H9 (cell line): Measurements from ENCODE around the gene LRG1. TPM values are rescaled to one million over a fixed set of nuclear protein-coding genes. Genes with fewer than 3 reads are reported as not detected.

ENCODE experiments used
- DNase-seq: peaks from one replicate; pipeline ENCODE4 v3.0.0-alpha.2; 2017
- H2AFZ ChIP-seq: one replicate; pipeline ENCODE4 v1.6.1; 2013; ENCODE audit warnings: mild to moderate bottlenecking, low read length, control low read depth, moderate library complexity
- H2AK5ac ChIP-seq: 2 replicates; pipeline ENCODE4 v1.6.1; 2013; ENCODE audit warnings: low read length, control low read depth, mixed read lengths; ENCODE audit not compliant: insufficient read length
- H2BK120ac ChIP-seq: one replicate; pipeline ENCODE4 v1.6.1; 2013; ENCODE audit warnings: low read depth, mild to moderate bottlenecking, low read length, control low read depth, inconsistent platforms; ENCODE audit not compliant: poor library complexity, severe bottlenecking
- H2BK12ac ChIP-seq: 2 replicates; pipeline ENCODE4 v1.6.1; 2013; ENCODE audit warnings: low read length, control low read depth, mixed read lengths, low read depth; ENCODE audit not compliant: insufficient read length
- H2BK15ac ChIP-seq: 2 replicates; pipeline ENCODE4 v1.6.1; 2013; ENCODE audit warnings: low read depth, low read length, control low read depth
- H2BK20ac ChIP-seq: one replicate; pipeline ENCODE4 v1.6.1; 2013; ENCODE audit warnings: low read depth, mild to moderate bottlenecking, low read length, control low read depth, inconsistent platforms; ENCODE audit not compliant: poor library complexity, severe bottlenecking
- H2BK5ac ChIP-seq: 2 replicates; pipeline ENCODE4 v1.6.1; 2013; ENCODE audit warnings: low read length, control low read depth, mixed read lengths; ENCODE audit not compliant: insufficient read length
- H3K14ac ChIP-seq: 2 replicates; pipeline ENCODE4 v1.6.1; 2013; ENCODE audit warnings: low read length, control low read depth; ENCODE audit not compliant: insufficient read depth
- H3K18ac ChIP-seq: 2 replicates; pipeline ENCODE4 v1.6.1; 2013; ENCODE audit warnings: low read depth, mild to moderate bottlenecking, mixed read lengths, low read length, control low read depth; ENCODE audit not compliant: insufficient read length
- H3K23ac ChIP-seq: 2 replicates; pipeline ENCODE4 v1.6.1; 2013; ENCODE audit warnings: low read length, control low read depth, mixed read lengths, low read depth; ENCODE audit not compliant: insufficient read length
- H3K23me2 ChIP-seq: 2 replicates; pipeline ENCODE4 v1.6.1; 2013; ENCODE audit warnings: low read depth, mild to moderate bottlenecking, mixed read lengths, low read length, control low read depth; ENCODE audit not compliant: insufficient read length, poor library complexity, severe bottlenecking
- H3K27ac ChIP-seq: 2 replicates; pipeline ENCODE4 v1.5.1; 2013; ENCODE audit warnings: low read length, control low read depth, mixed read lengths, low read depth; ENCODE audit not compliant: insufficient read length
- H3K27me3 ChIP-seq: 2 replicates; pipeline ENCODE4 v1.6.1; 2013; ENCODE audit warnings: low read length, control low read depth, inconsistent platforms; ENCODE audit not compliant: insufficient read depth
- H3K4ac ChIP-seq: 2 replicates; pipeline ENCODE4 v1.6.1; 2013; ENCODE audit warnings: low read depth, mild to moderate bottlenecking, control low read depth, inconsistent platforms, low read length, moderate library complexity
- H3K4me1 ChIP-seq: 2 replicates; pipeline ENCODE4 v1.6.1; 2013; ENCODE audit warnings: low read length, control low read depth, inconsistent platforms; ENCODE audit not compliant: insufficient read depth
- H3K4me2 ChIP-seq: 2 replicates; pipeline ENCODE4 v1.6.1; 2013; ENCODE audit warnings: low read length, control low read depth, mixed read lengths; ENCODE audit not compliant: insufficient read length, insufficient read depth
- H3K56ac ChIP-seq: 2 replicates; pipeline ENCODE4 v1.6.1; 2013; ENCODE audit warnings: low read depth, mild to moderate bottlenecking, mixed read lengths, low read length, control low read depth; ENCODE audit not compliant: insufficient read length
- H3K79me1 ChIP-seq: 2 replicates; pipeline ENCODE4 v1.6.1; 2013; ENCODE audit warnings: low read depth, mild to moderate bottlenecking, moderate library complexity, low read length, control low read depth, inconsistent platforms; ENCODE audit not compliant: insufficient read depth, poor library complexity, severe bottlenecking
- H3K79me2 ChIP-seq: 2 replicates; pipeline ENCODE4 v1.6.1; 2013; ENCODE audit warnings: low read length, control low read depth, inconsistent platforms; ENCODE audit not compliant: insufficient read depth
- H3K9ac ChIP-seq: 2 replicates; pipeline ENCODE4 v1.6.1; 2013; ENCODE audit warnings: low read length, control low read depth, mixed read lengths; ENCODE audit not compliant: insufficient read length; ENCODE audit errors: extremely low read depth
- H3K9me3 ChIP-seq: one replicate; pipeline ENCODE4 v1.6.1; 2013; ENCODE audit warnings: low read depth, low read length, inconsistent platforms; ENCODE audit not compliant: control insufficient read depth
- H3T11ph ChIP-seq: one replicate; pipeline ENCODE4 v1.6.1; 2013; ENCODE audit warnings: mild to moderate bottlenecking, low read length, control low read depth, inconsistent platforms
- H4K20me1 ChIP-seq: one replicate; pipeline ENCODE4 v1.6.1; 2013; ENCODE audit not compliant: control insufficient read depth, insufficient read length, insufficient read depth
- H4K5ac ChIP-seq: 2 replicates; pipeline ENCODE4 v1.6.1; 2013; ENCODE audit warnings: low read depth, mild to moderate bottlenecking, mixed read lengths, low read length, control low read depth; ENCODE audit not compliant: insufficient read length
- H4K8ac ChIP-seq: replicated peaks from 2 replicates; pipeline ENCODE4 v1.6.1; 2013; ENCODE audit warnings: low read length, control low read depth, mixed read lengths, low read depth; ENCODE audit not compliant: insufficient read length
- H4K91ac ChIP-seq: 2 replicates; pipeline ENCODE4 v1.6.1; 2013; ENCODE audit warnings: low read depth, mild to moderate bottlenecking, moderate library complexity, mixed read lengths, low read length, control low read depth; ENCODE audit not compliant: insufficient read length
- H3K27ac Mint-ChIP-seq, 3 experiments: 2 replicates in 2 of 3; 3 replicates in 1 of 3; pipeline ENCODE4 v1.8.0; 2020 to 2021; ENCODE audit warnings: mixed read lengths in 3 of 3, mild to moderate bottlenecking in 1 of 3, moderate library complexity in 1 of 3
- H3K27me3 Mint-ChIP-seq: 2 replicates; pipeline ENCODE4 v1.8.0; 2021; ENCODE audit warnings: low read depth, mild to moderate bottlenecking, moderate library complexity, mixed read lengths
- H3K36me3 Mint-ChIP-seq, 3 experiments: 2 replicates in 2 of 3; 3 replicates in 1 of 3; pipeline ENCODE4 v1.8.0; 2020 to 2021; ENCODE audit warnings: low read depth in 3 of 3, mixed read lengths in 3 of 3; ENCODE audit not compliant: insufficient read depth in 1 of 3
- H3K4me1 Mint-ChIP-seq, 2 experiments: 2 replicates each; pipeline ENCODE4 v1.8.0; 2020; ENCODE audit warnings: mixed read lengths in 2 of 2
- H3K4me3 Mint-ChIP-seq, 2 experiments: 2 replicates in 1 of 2; 3 replicates in 1 of 2; pipeline ENCODE4 v1.8.0; 2020 to 2021; ENCODE audit warnings: mild to moderate bottlenecking in 2 of 2, mixed read lengths in 2 of 2, moderate library complexity in 1 of 2
- H3K9me3 Mint-ChIP-seq, 2 experiments: 2 replicates in 1 of 2; 3 replicates in 1 of 2; pipeline ENCODE4 v1.8.0; 2020; ENCODE audit warnings: mild to moderate bottlenecking in 2 of 2, mixed read lengths in 2 of 2, moderate library complexity in 1 of 2
- WGBS: extraction: QIAGEN DNeasy Blood & Tissue Kit; methylation state at CpG from one replicate; pipeline ENCODE4 v1.1.7; 2013; ENCODE audit warnings: missing lambda C conversion rate, low lambda C conversion rate, mixed read lengths; ENCODE audit not compliant: insufficient read length; ENCODE audit errors: extremely low coverage; 5-methylcytosine and 5-hydroxymethylcytosine counted together
- total RNA-seq: library from RNA; stranded (reverse); gene quantifications from 2 replicates; pipeline ENCODE4 v1.2.1, GENCODE V29; 2021
- TF ChIP-seq, protein P1 (sequence below): fragments of 200-600 bp; sonication (generic); conservative IDR thresholded peaks from 3 replicates; pipeline ENCODE4 v1.8.0; 2021; ENCODE audit warnings: antibody characterized with exemption, mild to moderate bottlenecking

Gene LRG1
- total RNA-seq, 1 experiment from 2014 or later, result 0.24 TPM

GRCh38 chr19:4533835-4534424, 5.9 kb downstream of the LRG1 start:
- Histone ChIP-seq H3T11ph (no peak overlapping the region), H3K79me2 (no peaks in the 10 kb centered on the region), H2AK5ac (no peak overlapping the region), H2BK12ac (no peak overlapping the region), H4K91ac (no peak overlapping the region), H3K23ac (no peak overlapping the region), H3K27me3 (no peaks in the 10 kb centered on the region; the same call in 1 of the 2 replicates), H2AFZ (no peak overlapping the region), H3K4me1 (no peaks in the 10 kb centered on the region), H3K9ac (no peak overlapping the region), H3K23me2 (peaks cover 3% of the 10 kb centered on the region), H2BK5ac (no peak overlapping the region), H2BK20ac (no peak overlapping the region), H3K9me3 (no peaks in the 10 kb centered on the region), H2BK120ac (no peak overlapping the region), H3K4me2 (no peak overlapping the region), H3K14ac (no peak overlapping the region), H4K5ac (no peak overlapping the region), H3K56ac (no peak overlapping the region), H4K20me1 (no peaks in the 10 kb centered on the region), H2BK15ac (no peak overlapping the region), H3K27ac (no peak overlapping the region), H3K4ac (no peak overlapping the region), H4K8ac (no peak overlapping the region), H3K18ac (no peak overlapping the region), H3K79me1 (no peaks in the 10 kb centered on the region)
- H3K36me3 Mint-ChIP-seq, result no peaks in the 10 kb centered on the region
- TF ChIP-seq, protein P1, sequence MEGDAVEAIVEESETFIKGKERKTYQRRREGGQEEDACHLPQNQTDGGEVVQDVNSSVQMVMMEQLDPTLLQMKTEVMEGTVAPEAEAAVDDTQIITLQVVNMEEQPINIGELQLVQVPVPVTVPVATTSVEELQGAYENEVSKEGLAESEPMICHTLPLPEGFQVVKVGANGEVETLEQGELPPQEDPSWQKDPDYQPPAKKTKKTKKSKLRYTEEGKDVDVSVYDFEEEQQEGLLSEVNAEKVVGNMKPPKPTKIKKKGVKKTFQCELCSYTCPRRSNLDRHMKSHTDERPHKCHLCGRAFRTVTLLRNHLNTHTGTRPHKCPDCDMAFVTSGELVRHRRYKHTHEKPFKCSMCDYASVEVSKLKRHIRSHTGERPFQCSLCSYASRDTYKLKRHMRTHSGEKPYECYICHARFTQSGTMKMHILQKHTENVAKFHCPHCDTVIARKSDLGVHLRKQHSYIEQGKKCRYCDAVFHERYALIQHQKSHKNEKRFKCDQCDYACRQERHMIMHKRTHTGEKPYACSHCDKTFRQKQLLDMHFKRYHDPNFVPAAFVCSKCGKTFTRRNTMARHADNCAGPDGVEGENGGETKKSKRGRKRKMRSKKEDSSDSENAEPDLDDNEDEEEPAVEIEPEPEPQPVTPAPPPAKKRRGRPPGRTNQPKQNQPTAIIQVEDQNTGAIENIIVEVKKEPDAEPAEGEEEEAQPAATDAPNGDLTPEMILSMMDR, result no peak
- H3K27me3 Mint-ChIP-seq, result peaks cover 71% of the 10 kb centered on the region
- H3K4me1 Mint-ChIP-seq, result peaks cover 0 to 6% of the 10 kb centered on the region in 2 experiments; a peak in 2 of 4 replicates
- no peak overlapping the region for H3K27ac Mint-ChIP-seq
- WGBS, result no CpG with 5 or more reads among the region's 9 CpGs
- DNase-seq, result no peak
- H3K4me3 Mint-ChIP-seq, result no peak overlapping the region
- H3K9me3 Mint-ChIP-seq, result no peaks in the 10 kb centered on the region
